Measurements from ENCODE around the gene TTC1.
A peak's percentile ranks its signal among the peaks of the same experiment; 100 is the strongest.
"Not testable (repeated sequence)": the region's sequence is repeated elsewhere in the genome, so short reads cannot be mapped to it uniquely, and the experiment has no call there.

TTC1 gene

DNA sequence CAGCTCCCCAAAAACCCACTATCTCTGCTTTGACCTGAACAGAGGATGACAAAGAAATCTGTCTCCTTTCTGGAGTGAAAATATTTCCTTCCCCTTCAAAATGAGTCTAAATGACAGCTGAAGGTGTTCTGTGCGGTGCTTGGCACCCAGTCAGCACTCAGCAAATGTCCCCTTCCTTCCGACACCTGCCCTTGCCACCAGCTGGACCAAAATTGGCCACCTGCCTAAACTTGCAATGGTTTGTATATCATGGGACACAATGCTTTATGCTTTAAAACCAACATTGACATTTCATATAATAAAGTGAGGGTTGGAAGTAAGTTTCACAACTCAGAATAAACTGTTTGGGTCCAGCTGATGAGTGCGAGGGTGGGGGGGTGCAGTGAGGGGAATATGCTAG lies 7.5 kb upstream of the TTC1 start:
- no peak for DNase-seq

DNA sequence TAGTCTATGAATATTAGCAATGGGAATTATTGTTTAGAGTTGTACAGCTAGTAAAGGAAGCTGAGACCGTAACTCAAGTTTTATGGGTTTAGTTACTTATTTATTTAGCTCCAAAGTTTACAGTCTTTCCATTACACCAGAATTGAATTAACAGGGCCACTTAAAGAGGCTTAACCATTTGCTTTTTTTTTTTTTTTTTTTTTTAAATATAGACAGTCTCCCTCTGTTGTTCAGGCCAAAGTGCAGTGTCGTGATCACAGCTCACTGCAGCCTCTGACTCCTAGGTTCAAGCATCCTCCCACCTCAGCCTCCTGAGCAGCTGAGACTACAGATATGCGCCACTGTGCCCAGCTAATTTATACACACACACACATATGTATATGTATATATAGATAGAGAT lies 1.4 kb upstream of the TTC1 start:
- DNase-seq = no peak

DNA sequence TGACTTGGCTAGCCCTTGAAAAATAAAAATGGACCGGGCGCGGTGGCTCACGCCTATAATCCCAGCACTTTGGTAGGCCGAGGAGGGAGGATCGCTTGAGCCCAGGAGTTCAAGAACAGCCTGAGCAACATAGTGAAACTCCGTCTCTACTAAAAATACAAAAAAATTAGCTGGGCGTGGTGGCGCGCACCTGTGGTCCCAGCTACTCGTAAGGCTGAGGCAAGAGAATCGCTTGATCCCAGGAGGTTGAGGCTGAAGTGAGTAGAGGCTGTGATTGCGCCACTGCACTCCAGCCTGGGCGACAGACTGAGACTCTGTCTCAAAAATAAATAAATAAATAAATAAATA lies 436 bp upstream of the TTC1 start:
- not testable (repeated sequence) for DNase-seq

DNA sequence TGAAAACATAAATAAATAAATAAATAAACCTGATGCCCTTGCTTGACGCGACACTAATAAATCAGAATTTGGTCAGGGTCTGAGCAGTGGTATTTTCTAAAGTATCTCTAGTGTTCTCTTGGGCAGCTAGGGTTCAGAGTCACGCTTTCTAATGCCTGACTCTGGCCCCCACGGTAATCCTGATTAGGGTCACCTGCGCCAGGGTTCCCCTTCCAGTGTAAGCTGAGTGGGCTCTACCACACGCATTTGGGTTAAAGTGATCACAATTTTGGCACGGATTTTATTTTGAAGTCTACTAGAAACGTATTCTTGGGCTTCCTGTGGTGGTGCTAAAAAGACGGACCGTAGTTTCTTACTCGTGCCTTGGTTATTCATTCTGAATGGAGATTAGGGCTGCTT lies 651 bp downstream of the TTC1 start:
- no peak for DNase-seq

DNA sequence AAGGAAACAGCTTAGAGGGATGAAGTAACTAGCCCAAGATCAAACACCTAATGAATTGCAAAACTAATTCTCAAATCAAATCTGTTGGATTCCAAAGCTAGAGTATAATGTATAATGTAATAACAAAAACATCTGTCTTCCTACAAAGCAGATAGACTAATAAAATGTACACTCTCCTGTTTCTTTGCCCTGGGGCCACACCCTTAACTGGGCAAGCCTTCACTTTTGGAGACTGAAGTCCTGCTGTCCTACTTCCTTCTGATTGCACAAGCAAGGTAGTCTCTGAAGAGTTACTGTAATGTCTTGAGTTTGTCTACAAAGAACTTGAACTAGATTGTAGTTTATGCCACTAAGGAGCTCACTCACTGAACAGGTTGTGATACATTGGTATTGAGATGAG lies 2.5 kb downstream of the TTC1 start:
- no peak for DNase-seq

DNA sequence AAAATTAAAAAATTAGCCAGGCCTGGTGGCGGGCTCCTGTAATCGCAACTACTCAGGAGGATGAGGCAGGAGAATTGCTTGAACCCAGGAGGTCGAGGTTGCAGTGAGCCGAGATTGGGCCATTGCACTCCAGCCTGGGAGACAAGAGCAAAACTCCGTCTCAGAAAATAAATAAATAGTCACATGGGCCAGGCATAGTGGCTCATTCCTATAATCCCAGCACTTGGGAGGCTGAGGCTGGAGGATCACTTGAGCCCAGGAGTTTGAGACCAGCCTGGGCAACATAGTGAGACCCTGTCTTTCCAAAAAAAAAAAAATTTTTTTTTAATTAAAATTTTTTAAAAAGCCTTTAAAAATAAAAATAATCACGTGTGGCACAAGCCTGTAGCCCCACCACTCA lies 5.3 kb downstream of the TTC1 start:
- DNase-seq = not testable (repeated sequence)

DNA sequence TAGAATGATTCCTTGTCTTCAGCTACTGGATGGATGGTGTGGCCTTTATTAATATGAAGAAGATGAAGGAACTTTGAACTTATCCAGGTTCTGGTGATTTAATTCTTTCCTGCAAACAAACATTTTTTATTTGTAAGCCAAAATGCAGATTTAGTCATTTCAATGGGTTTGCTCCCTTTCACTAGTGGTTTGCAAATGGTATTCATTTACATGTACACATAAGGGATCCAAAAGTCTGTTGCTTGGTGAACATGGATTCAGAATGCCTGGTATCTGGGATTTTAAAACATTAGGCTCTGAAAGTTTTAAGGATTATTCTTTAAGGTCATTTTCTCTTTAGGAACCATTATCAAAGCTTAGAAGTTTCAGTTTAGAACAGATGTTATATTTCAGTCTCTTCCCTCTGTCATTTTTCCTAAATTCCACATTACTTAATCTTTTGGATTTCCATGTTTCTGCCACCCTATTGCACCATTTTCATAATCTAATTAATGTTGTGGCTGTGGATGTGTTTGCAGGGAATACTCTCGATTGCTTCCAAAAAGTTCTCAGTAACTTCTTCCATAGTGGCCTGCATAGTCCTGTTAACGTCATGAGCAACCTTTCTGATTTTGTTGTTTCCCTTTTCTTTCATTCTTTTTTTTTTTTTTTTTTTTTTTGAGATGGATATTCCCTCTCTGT lies 10.1 kb downstream of the TTC1 start:
- DNase-seq = no peak

DNA sequence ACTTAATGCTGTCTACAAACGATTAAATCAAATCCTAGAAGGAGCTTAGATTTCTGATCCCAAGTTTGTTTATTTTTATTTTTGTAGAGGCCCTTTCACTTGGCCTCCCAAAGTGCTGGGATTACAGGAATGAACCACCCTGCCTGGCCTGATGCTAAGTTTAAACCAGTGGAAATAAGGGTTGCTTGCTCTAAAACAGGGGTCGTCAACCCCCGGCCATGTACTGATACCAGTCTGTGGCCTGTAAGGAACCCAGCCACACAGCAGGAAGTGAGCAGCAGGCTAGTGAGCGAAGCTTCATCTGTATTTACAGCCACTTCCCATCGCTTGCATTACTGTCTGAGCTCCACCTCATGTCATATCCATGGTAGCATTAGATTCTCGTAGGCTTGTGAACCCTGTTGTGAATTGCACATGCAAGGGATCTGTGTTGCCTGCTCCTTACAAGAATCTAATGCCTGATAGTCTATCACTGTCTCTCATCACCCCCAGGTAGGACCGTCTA lies 11.4 kb downstream of the TTC1 start:
- no peak for DNase-seq

DNA sequence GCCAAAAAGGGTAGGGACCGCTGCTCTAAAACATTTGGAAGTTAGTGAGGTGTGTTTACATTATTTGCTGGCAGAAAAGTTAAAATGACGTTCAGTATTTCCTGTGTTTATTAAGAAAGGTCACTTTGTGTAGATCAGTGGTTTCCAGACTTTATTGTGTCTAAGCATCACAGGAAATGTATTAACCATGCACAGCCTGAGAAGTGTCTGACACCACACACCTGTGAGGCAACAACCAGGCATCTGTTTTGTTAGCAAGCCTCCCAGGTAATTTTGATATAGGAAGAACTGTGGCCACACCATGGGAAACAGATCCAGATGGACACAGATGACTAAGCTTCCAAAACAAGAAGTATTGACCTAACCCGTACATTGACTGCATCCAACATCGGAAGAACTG lies 12.0 kb downstream of the TTC1 start:
- DNase-seq = peak; percentile 34

DNA sequence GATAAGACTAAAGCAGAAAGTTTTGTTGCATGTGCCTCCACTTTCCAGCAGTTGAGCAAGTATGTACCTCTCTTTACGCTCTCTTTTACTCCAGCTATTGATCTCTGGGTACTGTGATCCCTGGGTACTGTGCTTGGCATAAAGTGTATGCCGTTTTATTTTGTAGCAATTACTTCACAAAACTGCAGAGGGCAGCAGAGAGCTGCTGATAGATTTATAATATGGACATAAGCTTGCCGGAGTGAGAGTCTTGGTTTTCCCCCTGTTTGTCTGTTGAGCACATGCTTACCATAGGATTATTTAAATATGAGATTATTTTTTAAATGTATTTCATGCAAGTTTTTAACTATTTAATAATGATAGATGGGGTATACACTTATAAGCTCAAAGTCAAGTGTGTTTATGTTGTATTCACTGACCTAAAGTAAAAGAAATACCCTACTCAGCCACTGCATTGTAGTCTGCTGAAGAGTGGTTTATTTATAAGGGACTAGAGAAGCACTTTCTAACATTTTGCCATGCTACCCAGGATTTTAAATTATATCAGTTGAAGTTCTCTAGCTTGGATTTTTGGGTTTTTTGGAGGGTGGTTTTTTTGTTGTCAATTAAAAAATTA lies 13.0 kb downstream of the TTC1 start:
- peak; percentile 80 for DNase-seq

DNA sequence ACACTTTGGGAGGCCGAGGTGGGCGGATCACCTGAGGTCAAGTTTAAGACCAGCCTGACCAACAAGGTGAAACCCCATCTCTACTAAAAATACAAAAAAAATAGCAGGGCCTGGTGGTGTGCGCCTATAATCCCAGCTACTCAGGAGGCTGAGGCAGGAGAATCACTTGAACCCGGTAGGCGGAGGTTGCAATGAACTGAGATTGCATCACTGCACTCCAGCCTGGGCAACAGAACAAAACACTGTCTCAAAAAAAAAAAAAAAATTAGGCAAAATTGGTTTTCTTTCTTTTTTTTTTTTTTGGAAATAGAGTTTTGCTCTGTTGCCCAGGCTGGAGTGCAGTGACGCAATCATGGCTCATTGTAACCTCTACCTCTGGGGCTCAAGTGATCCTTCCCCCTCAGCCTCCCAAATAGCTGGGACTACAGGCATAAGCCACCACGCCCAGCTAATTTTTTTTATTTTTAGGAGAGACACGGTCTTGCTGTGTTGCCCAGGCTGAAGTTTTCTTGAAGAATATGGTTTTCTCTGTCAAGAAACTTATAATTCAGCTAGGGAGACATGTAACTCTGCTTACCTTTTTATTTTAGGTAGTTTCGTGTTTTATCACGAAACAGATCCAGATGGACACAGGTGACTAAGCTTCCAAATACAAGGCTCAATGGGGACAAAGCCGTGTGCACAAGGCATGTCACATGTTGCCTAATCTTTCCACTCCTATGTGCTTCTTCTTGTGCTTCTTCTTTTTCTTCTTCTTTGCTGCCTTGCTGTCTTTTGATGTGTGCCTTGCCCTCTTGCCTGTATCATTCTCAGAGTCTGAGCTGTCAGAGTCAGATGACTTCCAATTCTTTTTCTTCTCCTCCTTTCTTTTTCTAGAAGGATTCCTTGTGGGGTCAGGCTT lies 14.3 kb downstream of the TTC1 start:
- DNase-seq = no peak

DNA sequence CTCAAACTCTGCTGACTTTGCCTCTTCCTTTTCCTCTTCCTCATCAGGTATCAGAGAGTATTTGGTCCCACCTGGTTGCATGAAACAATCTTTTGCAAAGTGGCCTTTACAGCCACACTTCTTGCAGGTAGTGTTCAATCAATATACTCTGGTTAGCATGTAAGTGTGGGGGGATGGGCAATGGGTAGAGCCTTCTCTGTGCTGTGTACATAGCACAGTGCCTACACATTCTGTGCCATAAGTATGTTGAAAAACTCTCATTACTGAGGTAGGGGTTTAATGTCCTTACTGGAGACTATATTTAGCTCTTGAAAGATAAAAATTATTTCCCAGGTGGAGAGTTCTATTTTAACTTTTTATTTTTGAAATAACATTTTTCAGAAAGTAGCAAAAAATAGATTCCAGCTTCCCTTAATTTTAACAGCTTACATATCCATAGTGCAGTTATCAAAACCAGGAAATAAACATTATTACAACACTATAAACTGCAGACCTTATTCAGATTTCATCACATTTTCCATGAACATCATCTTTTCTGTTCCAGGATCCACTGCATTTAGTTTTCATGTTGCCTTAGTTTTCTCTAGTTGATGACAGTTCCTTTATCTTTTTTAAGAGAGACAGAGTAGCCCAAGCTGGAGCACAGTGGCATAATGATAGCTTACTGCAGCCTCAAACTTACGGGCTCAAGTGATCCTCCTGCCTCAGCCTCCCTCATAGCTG lies 15.1 kb downstream of the TTC1 start:
- no peak for DNase-seq

DNA sequence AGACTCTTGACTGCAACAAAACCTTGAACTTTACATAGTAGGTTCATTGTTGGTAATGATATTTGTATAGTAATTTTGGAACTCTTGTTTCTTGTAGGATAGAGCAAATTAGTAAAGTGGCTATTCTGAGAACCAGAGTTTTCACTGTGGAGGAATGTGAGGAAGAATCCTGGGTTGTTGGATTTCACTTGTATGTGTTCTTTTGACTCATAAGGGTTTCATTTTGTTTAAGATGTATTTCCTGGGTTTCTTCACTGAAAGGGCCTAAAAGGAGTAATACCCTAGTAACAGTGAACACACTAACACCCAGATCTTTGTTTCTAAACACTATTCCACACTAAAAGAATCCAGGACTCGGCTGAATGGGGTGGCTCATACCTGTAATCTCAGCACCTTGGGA lies 20.1 kb downstream of the TTC1 start:
- DNase-seq = no peak

DNA sequence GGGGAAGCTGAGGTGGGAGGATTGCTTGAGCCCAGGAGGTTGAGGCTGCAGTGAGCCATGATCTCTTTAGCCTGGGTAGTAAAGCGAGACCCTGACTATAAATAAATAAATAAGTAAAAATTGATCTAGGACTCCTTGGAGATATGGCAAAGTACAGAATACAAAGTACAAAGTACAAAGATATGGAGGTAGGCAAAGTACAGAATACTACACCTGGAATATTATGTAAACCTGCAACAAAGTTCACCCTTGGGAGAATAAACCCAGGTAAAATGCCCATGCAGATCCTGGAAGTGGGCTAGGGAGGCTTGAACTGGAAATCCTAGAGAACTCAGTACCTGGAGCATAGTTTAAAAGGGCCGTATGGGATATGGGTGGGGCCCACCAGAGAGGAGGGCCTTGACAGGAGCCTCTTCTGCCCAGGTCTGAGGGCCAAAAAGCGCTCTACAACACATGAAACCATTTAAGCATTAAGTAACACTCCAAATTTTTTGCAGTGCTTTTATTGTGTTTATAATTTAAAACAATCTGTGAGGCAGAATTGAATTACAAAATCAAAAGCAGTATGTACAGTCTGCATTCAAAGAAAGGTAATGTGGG lies 20.7 kb downstream of the TTC1 start:
- no peak for DNase-seq

DNA sequence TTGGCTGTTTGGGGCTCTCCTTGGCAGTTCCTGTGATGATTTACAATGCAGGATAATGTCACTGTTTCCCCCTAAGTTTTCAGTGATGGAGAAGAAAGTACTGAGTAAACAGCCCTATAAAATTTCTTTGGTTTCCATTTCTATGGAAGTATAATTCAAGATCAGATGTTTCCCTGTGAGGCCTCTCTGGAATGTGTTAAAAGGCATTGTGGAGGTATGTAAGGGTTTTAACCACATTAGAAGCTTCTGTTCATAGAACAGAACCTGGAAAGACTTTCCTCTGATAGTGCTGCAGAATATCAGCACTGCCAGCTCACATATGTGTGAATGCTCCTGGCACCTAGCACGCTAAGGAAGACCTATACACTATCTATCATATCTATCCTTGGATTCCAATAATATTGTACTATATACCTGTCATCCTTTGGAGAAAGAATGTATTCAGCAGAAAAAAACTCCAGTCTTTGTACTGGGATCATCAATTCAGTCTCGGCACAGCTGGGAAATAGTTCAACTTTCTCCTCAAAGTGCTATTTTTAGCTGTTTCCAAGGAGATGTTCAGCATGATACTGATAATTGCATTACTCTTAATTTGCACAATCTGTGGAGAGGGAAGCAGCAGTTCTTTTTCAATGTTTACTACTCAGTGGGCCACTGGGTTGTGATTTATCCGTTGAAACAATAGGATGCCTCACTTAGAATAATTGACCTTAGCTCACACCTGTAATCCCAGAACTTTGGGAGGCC lies 21.9 kb downstream of the TTC1 start:
- DNase-seq = no peak

DNA sequence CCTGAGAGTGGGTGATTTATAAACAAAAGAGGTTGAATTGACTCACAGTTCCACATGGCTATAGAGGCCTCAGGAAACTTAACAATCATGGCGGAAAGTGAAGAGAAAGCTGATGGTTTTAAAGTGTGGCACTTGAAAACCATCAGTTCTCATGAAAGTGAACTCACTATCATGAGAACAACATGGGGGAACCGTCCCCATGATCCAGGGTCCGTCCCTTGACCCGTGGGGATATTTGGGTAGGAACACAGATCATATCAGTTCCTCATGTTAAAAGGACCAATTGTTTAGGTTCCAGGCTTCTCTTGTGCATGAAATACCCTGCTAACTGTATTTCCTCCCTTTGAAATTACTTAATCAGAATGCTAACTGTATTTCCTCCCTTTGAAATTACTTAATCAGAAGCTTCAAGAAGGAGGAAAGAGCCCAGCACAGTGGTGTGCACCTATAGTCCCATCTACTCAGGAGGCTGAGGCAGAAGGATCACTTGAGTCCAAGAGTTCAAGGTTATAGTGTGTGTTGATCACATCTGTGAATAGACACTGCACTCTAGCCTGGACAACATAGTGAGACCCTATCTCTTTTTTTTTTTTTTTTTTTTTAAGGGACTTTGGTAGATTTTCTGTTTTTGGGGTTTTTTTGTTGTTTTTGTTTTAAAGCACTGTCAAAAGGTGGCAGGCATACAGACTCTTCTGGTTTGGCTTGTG lies 24.8 kb downstream of the TTC1 start:
- no peak for DNase-seq

DNA sequence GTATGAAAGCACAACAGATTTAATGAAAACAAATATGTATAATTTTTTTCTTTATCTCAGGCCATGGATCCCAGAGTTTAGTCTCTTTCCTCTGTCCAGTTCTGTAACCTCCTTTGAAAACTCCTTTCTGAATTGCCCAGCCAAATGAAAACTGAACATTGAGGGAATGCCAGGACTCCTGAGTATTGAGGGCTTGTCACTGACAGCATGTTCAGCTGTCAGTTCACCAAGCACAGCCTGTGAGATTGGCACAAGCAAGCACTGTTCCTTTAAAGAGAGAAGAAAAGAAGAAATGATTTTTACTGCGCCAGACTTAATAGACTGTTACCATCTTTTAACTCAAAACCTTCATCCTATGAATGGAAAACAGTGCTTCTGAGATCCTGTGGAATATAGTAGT lies 27.3 kb downstream of the TTC1 start:
- no peak for DNase-seq

DNA sequence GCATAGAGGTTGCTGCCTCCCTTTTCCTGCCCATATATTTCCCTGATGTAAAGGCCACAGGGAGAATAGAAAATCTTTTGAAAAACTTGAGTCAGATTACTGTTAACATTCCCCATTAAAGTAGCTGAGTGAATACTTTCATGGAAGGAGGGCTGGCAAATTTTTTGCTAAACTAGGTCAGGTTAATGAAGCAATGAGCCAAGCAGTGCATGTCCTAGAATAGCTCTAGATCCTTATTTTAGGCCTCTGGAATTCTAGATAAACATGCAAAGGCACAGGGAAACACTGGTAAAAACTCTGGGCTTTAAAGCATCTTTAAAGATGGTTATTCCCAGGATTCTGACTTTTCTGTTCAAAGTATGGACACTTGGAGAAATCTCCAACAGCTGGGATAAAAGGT lies 27.9 kb downstream of the TTC1 start:
- DNase-seq = no peak

DNA sequence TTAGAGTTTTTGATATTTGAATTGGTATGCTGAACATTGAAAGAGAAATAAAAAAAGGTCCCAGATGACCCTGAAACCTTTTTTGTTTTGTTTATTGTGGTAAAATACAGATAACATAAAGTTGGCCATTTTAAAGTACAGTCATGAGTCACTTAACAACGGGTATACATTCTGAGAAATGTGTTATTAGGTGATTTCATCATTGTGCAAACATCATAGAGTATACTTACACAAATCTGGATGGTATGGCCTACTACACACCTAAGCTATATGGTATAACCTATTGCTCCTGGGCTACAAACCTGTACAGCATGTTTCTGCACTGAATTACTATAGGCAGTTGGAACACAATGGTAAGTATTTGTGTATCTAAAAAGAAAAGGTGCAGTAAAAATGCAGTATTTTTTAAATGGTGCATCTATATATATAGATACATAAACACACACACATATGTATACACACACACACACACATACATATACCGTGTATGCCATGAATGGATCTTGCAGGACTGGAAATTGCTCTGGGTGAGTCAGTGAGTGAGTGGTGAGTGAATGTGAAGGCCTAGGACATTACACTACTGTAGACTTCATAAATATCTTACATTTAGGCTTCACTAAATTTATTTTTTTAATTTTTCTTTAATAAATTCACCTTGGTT lies 31.0 kb downstream of the TTC1 start:
- no peak for DNase-seq

DNA sequence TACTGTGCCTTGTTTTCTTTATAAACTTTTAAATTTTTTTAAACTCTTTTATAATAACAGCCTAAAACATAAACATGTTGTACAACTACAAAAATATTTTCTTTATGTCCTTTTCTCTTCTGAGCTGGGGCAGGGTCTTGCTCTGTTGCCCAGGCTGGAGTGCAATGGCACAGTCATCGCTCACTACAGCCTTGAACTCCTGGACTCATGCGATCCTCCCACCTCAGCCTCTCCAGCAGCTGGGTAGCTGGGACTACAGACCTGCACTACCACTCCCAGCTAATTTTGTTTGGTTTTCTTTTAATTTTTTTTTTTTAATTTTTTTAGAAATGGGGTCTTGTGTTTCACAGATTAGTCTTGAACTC lies 31.5 kb downstream of the TTC1 start:
- no peak for DNase-seq

DNA sequence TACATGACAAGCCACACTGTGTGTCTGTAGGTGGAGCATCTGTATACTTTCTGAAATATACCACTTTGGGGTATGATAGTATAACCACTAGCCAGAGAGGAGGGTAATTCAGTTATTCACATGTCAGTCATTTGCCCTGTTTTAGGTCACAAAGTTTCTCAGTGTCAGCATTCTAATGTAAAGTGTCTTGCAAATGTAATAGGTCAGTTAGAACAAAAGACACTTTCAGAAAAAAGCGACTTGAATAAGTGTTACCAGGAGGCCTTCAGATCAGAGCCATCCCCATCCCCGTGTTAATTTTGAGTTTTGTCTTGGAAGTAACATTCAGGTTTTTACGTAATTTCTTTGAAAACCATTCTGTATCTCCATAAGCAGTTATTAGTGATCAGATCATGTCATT lies 33.7 kb downstream of the TTC1 start:
- DNase-seq = no peak
